Epithelial cell of esophagus (primary cell): ENCODE measurements around the gene ADARB2.

Experiments
- DNase-seq: peaks from one replicate; pipeline ENCODE4 v3.0.0; 2010; ENCODE audit warnings: low read depth
- H3K4me3 ChIP-seq: 2 replicates; pipeline ENCODE4 v1.5.1; 2011; ENCODE audit warnings: mild to moderate bottlenecking, low read length, control low read depth
- CTCF ChIP-seq: IDR thresholded peaks from 2 replicates; pipeline ENCODE4 v1.5.1; 2011; ENCODE audit warnings: low read depth, mild to moderate bottlenecking, low read length, control low read depth, inconsistent platforms; ENCODE audit not compliant: insufficient read depth; ENCODE audit errors: missing control alignments

Gene ADARB2

GRCh38 chr10:1550616-1551015, 186.7 kb downstream of the ADARB2 start:
- H3K4me3 ChIP-seq: no peak overlapping the region
- DNase-seq: no peak
- no peak for TF ChIP-seq CTCF

GRCh38 chr10:1550291-1550595, 187.1 kb downstream of the ADARB2 start:
- no peak overlapping the region for H3K4me3 ChIP-seq
- no peak for DNase-seq
- TF ChIP-seq CTCF: no peak

GRCh38 chr10:1549591-1550290, 187.6 kb downstream of the ADARB2 start:
- no peak overlapping the region for H3K4me3 ChIP-seq
- no peak for DNase-seq
- no peak for TF ChIP-seq CTCF

- DNase-seq: no peak
- no peak for TF ChIP-seq CTCF
- H3K4me3 ChIP-seq: no peak overlapping the region
These were observed 188.7 kb downstream of the ADARB2 start for GRCh38 chr10:1548596-1548995.

- no peak overlapping the region for H3K4me3 ChIP-seq
- DNase-seq: no peak
- TF ChIP-seq CTCF: no peak
These were observed 189.2 kb downstream of the ADARB2 start for GRCh38 chr10:1548146-1548545.

GRCh38 chr10:1546431-1547110, 190.8 kb downstream of the ADARB2 start:
- no peak for DNase-seq
- no peak for TF ChIP-seq CTCF
- H3K4me3 ChIP-seq: no peak overlapping the region

- DNase-seq: no peak
- TF ChIP-seq CTCF: no peak
- H3K4me3 ChIP-seq: no peak overlapping the region
These were observed 191.8 kb downstream of the ADARB2 start for GRCh38 chr10:1545524-1545923.
